H1 (cell line): ENCODE measurements around the gene ALPG.

Experiments used
- BRCA1 ChIP-seq: IDR thresholded peaks from 2 replicates; pipeline ENCODE4 v1.6.1; 2012; ENCODE audit warnings: low read depth, low read length, improper control_type of control experiment
- CHD2 ChIP-seq: IDR thresholded peaks from 2 replicates; pipeline ENCODE4 v1.6.1; 2012; ENCODE audit warnings: low read length, improper control_type of control experiment
- EP300 ChIP-seq, 2 experiments: IDR thresholded peaks; 1 replicate in 1 of 2; 2 replicates in 1 of 2; pipeline ENCODE4 v1.6.1; 2011 to 2012; ENCODE audit warnings: low read depth in 2 of 2, low read length in 2 of 2, mild to moderate bottlenecking in 2 of 2, borderline replicate concordance in 1 of 2, inconsistent platforms in 1 of 2, moderate library complexity in 1 of 2
- FOSL1 ChIP-seq: IDR thresholded peaks from 2 replicates; pipeline ENCODE4 v1.6.1; 2011; ENCODE audit warnings: mild to moderate bottlenecking, low read depth, low read length, moderate library complexity; ENCODE audit not compliant: insufficient read depth
- POLR2A ChIP-seq, 2 experiments: IDR thresholded peaks; 1 replicate in 1 of 2; 2 replicates in 1 of 2; pipeline ENCODE4 v1.6.1; 2011; ENCODE audit warnings: low read depth in 2 of 2, low read length in 2 of 2, mild to moderate bottlenecking in 2 of 2; ENCODE audit errors: control extremely low read depth in 1 of 2
- POLR2AphosphoS5 ChIP-seq: IDR thresholded peaks from 2 replicates; pipeline ENCODE4 v1.6.1; 2011; ENCODE audit warnings: low read depth, low read length
- SIN3A ChIP-seq, 2 experiments: IDR thresholded peaks in 1 of 2; conservative IDR thresholded peaks in 1 of 2; 2 replicates each; pipeline ENCODE4 v1.6.1; 2011 to 2012; ENCODE audit warnings: low read length in 2 of 2, improper control_type of control experiment in 1 of 2, low read depth in 1 of 2, mild to moderate bottlenecking in 1 of 2
- TF ChIP-seq, protein P1 (sequence below), 3 experiments: IDR thresholded peaks; 1 replicate in 2 of 3; 2 replicates in 1 of 3; pipeline versions ENCODE4 v1.5.1 to v1.6.1; 2011; ENCODE audit warnings: low read length in 3 of 3, mild to moderate bottlenecking in 3 of 3, inconsistent platforms in 2 of 3, low read depth in 1 of 3, moderate library complexity in 1 of 3; ENCODE audit not compliant: insufficient read depth in 1 of 3; ENCODE audit errors: control extremely low read depth in 1 of 3

DNA sequence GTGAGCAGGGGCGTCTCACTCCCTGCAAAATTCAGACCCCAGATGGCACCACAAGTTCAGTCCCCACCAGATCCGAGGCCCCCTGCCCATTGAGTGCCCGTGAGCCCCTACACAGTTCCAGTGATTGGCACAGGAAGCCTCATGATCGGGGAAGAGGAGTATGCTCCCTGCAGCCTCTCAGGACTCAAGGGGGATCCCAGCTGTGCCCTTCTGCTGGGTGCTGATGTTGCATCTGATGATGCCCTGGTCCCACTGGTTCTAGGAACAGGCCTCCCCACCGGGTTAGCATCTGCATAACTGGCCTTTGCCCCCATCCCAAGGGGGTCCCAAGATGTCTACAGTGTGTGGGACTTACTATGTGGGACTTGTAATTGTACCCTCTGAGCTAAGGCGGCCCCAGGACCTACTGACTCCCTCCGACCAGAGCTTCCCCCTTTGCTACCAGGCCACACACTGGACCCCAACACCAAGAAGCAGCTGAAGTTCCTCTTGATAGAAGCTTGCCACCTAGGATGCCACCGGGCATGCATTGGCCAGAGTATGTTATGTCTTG is 8.6 kb downstream of the ALPG start:
- TF ChIP-seq, protein P1, sequence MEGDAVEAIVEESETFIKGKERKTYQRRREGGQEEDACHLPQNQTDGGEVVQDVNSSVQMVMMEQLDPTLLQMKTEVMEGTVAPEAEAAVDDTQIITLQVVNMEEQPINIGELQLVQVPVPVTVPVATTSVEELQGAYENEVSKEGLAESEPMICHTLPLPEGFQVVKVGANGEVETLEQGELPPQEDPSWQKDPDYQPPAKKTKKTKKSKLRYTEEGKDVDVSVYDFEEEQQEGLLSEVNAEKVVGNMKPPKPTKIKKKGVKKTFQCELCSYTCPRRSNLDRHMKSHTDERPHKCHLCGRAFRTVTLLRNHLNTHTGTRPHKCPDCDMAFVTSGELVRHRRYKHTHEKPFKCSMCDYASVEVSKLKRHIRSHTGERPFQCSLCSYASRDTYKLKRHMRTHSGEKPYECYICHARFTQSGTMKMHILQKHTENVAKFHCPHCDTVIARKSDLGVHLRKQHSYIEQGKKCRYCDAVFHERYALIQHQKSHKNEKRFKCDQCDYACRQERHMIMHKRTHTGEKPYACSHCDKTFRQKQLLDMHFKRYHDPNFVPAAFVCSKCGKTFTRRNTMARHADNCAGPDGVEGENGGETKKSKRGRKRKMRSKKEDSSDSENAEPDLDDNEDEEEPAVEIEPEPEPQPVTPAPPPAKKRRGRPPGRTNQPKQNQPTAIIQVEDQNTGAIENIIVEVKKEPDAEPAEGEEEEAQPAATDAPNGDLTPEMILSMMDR (IDR thresholded peaks at IDR 0.05; ENCODE audit: control extremely low read depth in 1 of 3, insufficient read depth in 1 of 3, low read depth in 1 of 3, low read length in 3 of 3), result no peak
- TF ChIP-seq POLR2AphosphoS5 (peak; percentile 65), BRCA1 (no peak), SIN3A (conservative IDR thresholded peaks at IDR 0.05 in 1 of 2, IDR thresholded peaks at IDR 0.05 in 1 of 2; ENCODE audit: low read depth in 1 of 2, low read length in 2 of 2) (no peak), CHD2 (no peak), EP300 (IDR thresholded peaks at IDR 0.05; ENCODE audit: borderline replicate concordance in 1 of 2, low read depth in 2 of 2, low read length in 2 of 2) (no peak), POLR2A (IDR thresholded peaks at IDR 0.05; ENCODE audit: control extremely low read depth in 1 of 2, low read depth in 2 of 2, low read length in 2 of 2) (peak in 1 of 2 experiments; percentile 74; a peak in 1 of 3 replicates), FOSL1 (no peak)
